Midbrain (tissue), 1 donor: ENCODE data around the gene NFE2L1.

Experiments
- DNase-seq: peaks from one replicate; lab custom pipeline; 2025; lab: John Stamatoyannopoulos, UW

NFE2L1 gene

GRCh38 chr17:48110761-48111160 is 62.6 kb downstream of the NFE2L1 start:
- no peak for DNase-seq
